ENCODE measurements around the gene BABAM2.

GRCh38 chr2:27902098-27902497 lies 11.6 kb downstream of the BABAM2 start:
- TF ChIP-seq POLR2A (IDR thresholded peaks at IDR 0.05; ENCODE audit: low read depth, low read length): no peak
- TF ChIP-seq IRF3 (IDR thresholded peaks at IDR 0.05): no peak
- no peak for TF ChIP-seq CTCF (IDR thresholded peaks at IDR 0.05 in 2 of 3, conservative IDR thresholded peaks at IDR 0.05 in 1 of 3; ENCODE audit: control insufficient read depth in 2 of 3, extremely low read depth in 1 of 3, insufficient read depth in 1 of 3, low read depth in 3 of 3, low read length in 3 of 3)
- TF ChIP-seq CBFB (IDR thresholded peaks at IDR 0.05; ENCODE audit: low read depth): no peak
- no peak for TF ChIP-seq EP300 (IDR thresholded peaks at IDR 0.05; ENCODE audit: borderline replicate concordance in 1 of 2, control insufficient read depth in 1 of 2, low read depth in 2 of 2, low read length in 2 of 2)
